HAP-1 (cell line): ENCODE measurements around the gene ADGRL3.
"Not testable (repeated sequence)": the region's sequence is repeated elsewhere in the genome, so short reads cannot be mapped to it uniquely, and the experiment has no call there.

Experiments
- DNase-seq, 2 experiments: peaks; one replicate each; pipeline ENCODE4 v3.0.0-alpha.2; 2016 to 2020; ENCODE audit warnings: low spot score in 2 of 2
- H3K27me3 ChIP-seq: fragments of 250-450 bp; sonication (Bioruptor Pico); 2 replicates; pipeline ENCODE4 v1.5.1; 2020; ENCODE audit warnings: low read depth, mild to moderate bottlenecking, moderate library complexity
- H3K36me3 ChIP-seq: fragments of 250-450 bp; sonication (Bioruptor Pico); replicated peaks from 2 replicates; pipeline ENCODE4 v1.5.1; 2020; ENCODE audit warnings: mild to moderate bottlenecking
- H3K4me1 ChIP-seq: fragments of 250-450 bp; sonication (Bioruptor Pico); 2 replicates; pipeline ENCODE4 v1.5.1; 2020; ENCODE audit warnings: mild to moderate bottlenecking
- H3K4me3 ChIP-seq: fragments of 250-450 bp; sonication (Bioruptor Pico); 2 replicates; pipeline ENCODE4 v1.5.1; 2020; ENCODE audit warnings: mild to moderate bottlenecking, moderate library complexity
- H3K9me3 ChIP-seq: fragments of 250-450 bp; sonication (Bioruptor Pico); 2 replicates; pipeline ENCODE4 v1.5.1; 2020; ENCODE audit warnings: mild to moderate bottlenecking, moderate library complexity
- in situ Hi-C: fragments of 300-500 bp; cut with MboI; formaldehyde crosslinking; loops from 3 replicates; pipeline ENCODE4 v1.14.3; 2020; ENCODE audit warnings: low sequenced_read_pairs, inconsistent platforms, mixed read lengths

ADGRL3 gene

GRCh38 chr4:61799794-61800193 lies 599.7 kb downstream of the ADGRL3 start:
- no peak for DNase-seq
- in situ Hi-C loops: no loop called here

GRCh38 chr4:61805227-61805626 lies 605.1 kb downstream of the ADGRL3 start:
- Histone ChIP-seq H3K36me3 (no peaks in the 10 kb centered on the region), H3K27me3 (no peaks in the 10 kb centered on the region), H3K9me3 (no peaks in the 10 kb centered on the region), H3K4me1 (no peaks in the 10 kb centered on the region), H3K4me3 (no peak overlapping the region)
- DNase-seq: no peak
- in situ Hi-C loops: no loop called here

More at GRCh38 chr4:61799794-61800193, 599.7 kb downstream of the ADGRL3 start:
- H3K27me3 ChIP-seq: no peaks in the 10 kb centered on the region
- H3K36me3 ChIP-seq: no peaks in the 10 kb centered on the region
- H3K4me3 ChIP-seq: no peak overlapping the region
- no peaks in the 10 kb centered on the region for H3K9me3 ChIP-seq
- H3K4me1 ChIP-seq: no peaks in the 10 kb centered on the region

- no peaks in the 10 kb centered on the region for H3K27me3 ChIP-seq
- no peaks in the 10 kb centered on the region for H3K4me1 ChIP-seq
- H3K9me3 ChIP-seq: no peaks in the 10 kb centered on the region
- in situ Hi-C loops: no loop called here
- no peaks in the 10 kb centered on the region for H3K36me3 ChIP-seq
- no peak overlapping the region for H3K4me3 ChIP-seq
- no peak for DNase-seq
Observed at GRCh38 chr4:61805979-61806378, 605.9 kb downstream of the ADGRL3 start.

GRCh38 chr4:61812171-61812570 lies 612.0 kb downstream of the ADGRL3 start:
- DNase-seq: no peak
- Histone ChIP-seq H3K4me1 (no peaks in the 10 kb centered on the region), H3K27me3 (no peaks in the 10 kb centered on the region), H3K4me3 (no peak overlapping the region), H3K36me3 (no peaks in the 10 kb centered on the region), H3K9me3 (no peaks in the 10 kb centered on the region)
- in situ Hi-C loops: no loop called here

- no peaks in the 10 kb centered on the region for H3K36me3 ChIP-seq
- H3K27me3 ChIP-seq: no peaks in the 10 kb centered on the region
- peaks cover 13% of the 10 kb centered on the region for H3K4me1 ChIP-seq
- no peak overlapping the region for H3K4me3 ChIP-seq
- in situ Hi-C loops: no loop called here
- H3K9me3 ChIP-seq: no peaks in the 10 kb centered on the region
- no peak for DNase-seq
Observed at GRCh38 chr4:61817071-61817470, 616.9 kb downstream of the ADGRL3 start.

GRCh38 chr4:61820136-61820535 lies 620.0 kb downstream of the ADGRL3 start:
- DNase-seq: peak in 1 of 2 experiments; percentile 86
- Histone ChIP-seq H3K9me3 (no peaks in the 10 kb centered on the region), H3K4me1 (peaks cover 13% of the 10 kb centered on the region), H3K36me3 (no peaks in the 10 kb centered on the region), H3K4me3 (no peak overlapping the region), H3K27me3 (no peaks in the 10 kb centered on the region)
- in situ Hi-C loops: no loop called here

- DNase-seq: no peak
- H3K9me3 ChIP-seq: no peaks in the 10 kb centered on the region
- H3K36me3 ChIP-seq: no peaks in the 10 kb centered on the region
- peaks cover 20% of the 10 kb centered on the region for H3K4me1 ChIP-seq
- in situ Hi-C loops: no loop called here
- H3K4me3 ChIP-seq: no peak overlapping the region
- no peaks in the 10 kb centered on the region for H3K27me3 ChIP-seq
Observed at GRCh38 chr4:61824454-61824853, 624.3 kb downstream of the ADGRL3 start.

- peaks cover 15% of the 10 kb centered on the region for H3K4me1 ChIP-seq
Observed at GRCh38 chr4:61827907-61828391, 627.8 kb downstream of the ADGRL3 start.

GRCh38 chr4:61828960-61829359 lies 628.8 kb downstream of the ADGRL3 start:
- H3K4me1 ChIP-seq: peaks cover 15% of the 10 kb centered on the region
- in situ Hi-C loops: no loop called here
- no peaks in the 10 kb centered on the region for H3K27me3 ChIP-seq
- H3K36me3 ChIP-seq: no peaks in the 10 kb centered on the region
- H3K4me3 ChIP-seq: no peak overlapping the region
- no peaks in the 10 kb centered on the region for H3K9me3 ChIP-seq
- no peak for DNase-seq

More at GRCh38 chr4:61827907-61828391, 627.8 kb downstream of the ADGRL3 start:
- in situ Hi-C loops: no loop called here
- Histone ChIP-seq H3K9me3 (no peaks in the 10 kb centered on the region), H3K36me3 (no peaks in the 10 kb centered on the region), H3K27me3 (no peaks in the 10 kb centered on the region), H3K4me3 (no peak overlapping the region)
- DNase-seq: peak in 1 of 2 experiments; percentile 19

GRCh38 chr4:61831987-61832386 lies 631.9 kb downstream of the ADGRL3 start:
- H3K4me3 ChIP-seq: no peak overlapping the region
- no peaks in the 10 kb centered on the region for H3K36me3 ChIP-seq
- H3K4me1 ChIP-seq: peaks cover 15% of the 10 kb centered on the region
- no peaks in the 10 kb centered on the region for H3K9me3 ChIP-seq
- peak; percentile 61 to 62 for DNase-seq
- no peaks in the 10 kb centered on the region for H3K27me3 ChIP-seq
- in situ Hi-C loops: no loop called here

- peaks cover 2% of the 10 kb centered on the region for H3K4me1 ChIP-seq
- in situ Hi-C loops: no loop called here
- no peak overlapping the region for H3K4me3 ChIP-seq
- H3K27me3 ChIP-seq: no peaks in the 10 kb centered on the region
- H3K9me3 ChIP-seq: no peaks in the 10 kb centered on the region
- no peak for DNase-seq
- H3K36me3 ChIP-seq: no peaks in the 10 kb centered on the region
Observed at GRCh38 chr4:61837395-61837794, 637.3 kb downstream of the ADGRL3 start.

GRCh38 chr4:61838072-61838471 lies 637.9 kb downstream of the ADGRL3 start:
- in situ Hi-C loops: no loop called here
- no peaks in the 10 kb centered on the region for H3K27me3 ChIP-seq
- no peaks in the 10 kb centered on the region; the same call in none of the 2 replicates for H3K4me1 ChIP-seq
- no peaks in the 10 kb centered on the region for H3K9me3 ChIP-seq
- no peak for DNase-seq
- no peaks in the 10 kb centered on the region for H3K36me3 ChIP-seq
- H3K4me3 ChIP-seq: no peak overlapping the region

- no peak overlapping the region for H3K4me3 ChIP-seq
- H3K27me3 ChIP-seq: no peaks in the 10 kb centered on the region
- no peaks in the 10 kb centered on the region for H3K36me3 ChIP-seq
- no peak for DNase-seq
- in situ Hi-C loops: no loop called here
- H3K9me3 ChIP-seq: no peaks in the 10 kb centered on the region
- H3K4me1 ChIP-seq: no peaks in the 10 kb centered on the region; the same call in none of the 2 replicates
Observed at GRCh38 chr4:61841714-61842113, 641.6 kb downstream of the ADGRL3 start.

- no peak overlapping the region for H3K4me3 ChIP-seq
- in situ Hi-C loops: no loop called here
Observed at GRCh38 chr4:61851126-61851525, 651.0 kb downstream of the ADGRL3 start.

GRCh38 chr4:61852105-61852504 lies 652.0 kb downstream of the ADGRL3 start:
- in situ Hi-C loops, DNase-seq, H3K36me3 ChIP-seq: not testable (repeated sequence)

More at GRCh38 chr4:61851126-61851525, 651.0 kb downstream of the ADGRL3 start:
- DNase-seq: no peak
- H3K9me3 ChIP-seq: no peaks in the 10 kb centered on the region
- H3K27me3 ChIP-seq: no peaks in the 10 kb centered on the region
- peaks cover 15% of the 10 kb centered on the region for H3K4me1 ChIP-seq
- no peaks in the 10 kb centered on the region for H3K36me3 ChIP-seq

More at GRCh38 chr4:61852105-61852504, 652.0 kb downstream of the ADGRL3 start:
- H3K27me3 ChIP-seq, H3K9me3 ChIP-seq, H3K4me3 ChIP-seq: not testable (repeated sequence)
- peaks cover 15% of the 10 kb centered on the region for H3K4me1 ChIP-seq
